DMS53 treated with DMSO at 0.1 percent for 48 hours (cell line): ENCODE measurements around the gene OR6J1.
A peak's percentile ranks its signal among the peaks of the same experiment; 100 is the strongest.
"Not testable (repeated sequence)": the region's sequence is repeated elsewhere in the genome, so short reads cannot be mapped to it uniquely, and the experiment has no call there.

Source experiments
- DNase-seq: peaks from one replicate; lab custom pipeline; 2025; ENCODE audit not compliant: unreplicated experiment; lab: John Stamatoyannopoulos, UW

Gene OR6J1

GRCh38 chr14:22610931-22611330 is 33.2 kb downstream of the OR6J1 start:
- no peak for DNase-seq

DNA sequence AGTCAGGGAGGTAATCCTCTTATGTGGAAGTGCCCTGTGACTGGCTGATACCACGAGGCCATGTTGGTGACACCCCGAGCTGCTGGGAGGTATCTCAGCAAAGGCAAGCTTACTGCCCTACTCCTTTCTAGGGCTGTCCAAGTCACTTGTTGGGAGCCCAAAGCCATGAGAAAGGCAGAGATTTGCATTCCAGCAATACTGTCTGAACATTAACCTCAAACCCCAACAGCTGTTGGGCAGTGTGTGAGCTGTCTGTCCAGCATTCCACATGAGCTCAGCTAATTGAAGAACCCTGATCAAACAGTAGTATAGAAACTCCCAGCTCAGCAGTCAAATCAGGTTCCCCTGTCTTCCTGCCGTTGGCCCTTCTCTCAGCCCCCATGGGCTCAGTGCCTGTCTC is 36.9 kb downstream of the OR6J1 start:
- DNase-seq, result no peak

DNA sequence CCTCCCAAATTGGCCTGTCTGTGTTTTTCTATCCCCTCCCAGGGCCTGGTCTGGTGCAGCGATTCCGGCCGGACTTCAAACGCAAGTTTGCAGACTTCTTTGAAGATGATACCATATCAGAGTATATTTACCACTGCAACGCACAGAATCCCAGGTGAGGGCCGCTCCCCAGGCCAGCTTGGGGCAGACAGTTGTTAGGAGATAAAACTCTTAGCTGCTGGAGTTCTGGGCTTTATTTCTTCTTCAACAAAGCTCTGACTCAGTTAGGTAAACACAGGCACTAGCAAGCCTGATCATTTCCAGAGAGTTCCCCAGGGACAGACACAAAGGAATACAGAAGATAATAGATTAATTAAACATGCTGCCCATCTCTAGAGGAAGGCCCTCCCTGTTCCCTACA is 37.8 kb downstream of the OR6J1 start:
- DNase-seq, result peak; percentile 21

- no peak for DNase-seq
Measured at GRCh38 chr14:22602862-22603261, 41.3 kb downstream of the OR6J1 start.

GRCh38 chr14:22601996-22602395 is 42.2 kb downstream of the OR6J1 start:
- no peak for DNase-seq

GRCh38 chr14:22601456-22601855 is 42.7 kb downstream of the OR6J1 start:
- no peak for DNase-seq

GRCh38 chr14:22600027-22600426 is 44.1 kb downstream of the OR6J1 start:
- DNase-seq, result no peak

DNA sequence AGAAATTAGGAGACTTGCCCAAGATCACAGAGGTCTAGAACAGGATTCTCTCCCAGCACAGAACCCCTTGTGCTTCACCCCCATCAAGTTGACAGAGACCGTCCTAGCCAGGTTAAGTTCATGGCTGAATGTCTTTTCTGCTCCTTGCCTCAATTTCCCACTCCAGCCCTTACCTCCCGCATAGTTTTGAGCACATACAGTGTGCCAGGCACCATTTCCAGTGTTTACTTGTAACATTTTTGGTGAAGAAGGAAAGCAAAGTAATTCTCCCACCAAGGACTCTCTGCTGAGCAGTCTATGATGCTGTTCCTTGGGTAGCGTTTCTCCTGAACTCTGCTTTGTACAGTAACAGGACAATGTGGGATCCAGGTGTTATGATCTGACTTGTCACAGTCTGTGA is 44.8 kb downstream of the OR6J1 start:
- DNase-seq, result no peak

GRCh38 chr14:22598896-22599244 is 45.3 kb downstream of the OR6J1 start:
- DNase-seq, result peak; percentile 17

DNA sequence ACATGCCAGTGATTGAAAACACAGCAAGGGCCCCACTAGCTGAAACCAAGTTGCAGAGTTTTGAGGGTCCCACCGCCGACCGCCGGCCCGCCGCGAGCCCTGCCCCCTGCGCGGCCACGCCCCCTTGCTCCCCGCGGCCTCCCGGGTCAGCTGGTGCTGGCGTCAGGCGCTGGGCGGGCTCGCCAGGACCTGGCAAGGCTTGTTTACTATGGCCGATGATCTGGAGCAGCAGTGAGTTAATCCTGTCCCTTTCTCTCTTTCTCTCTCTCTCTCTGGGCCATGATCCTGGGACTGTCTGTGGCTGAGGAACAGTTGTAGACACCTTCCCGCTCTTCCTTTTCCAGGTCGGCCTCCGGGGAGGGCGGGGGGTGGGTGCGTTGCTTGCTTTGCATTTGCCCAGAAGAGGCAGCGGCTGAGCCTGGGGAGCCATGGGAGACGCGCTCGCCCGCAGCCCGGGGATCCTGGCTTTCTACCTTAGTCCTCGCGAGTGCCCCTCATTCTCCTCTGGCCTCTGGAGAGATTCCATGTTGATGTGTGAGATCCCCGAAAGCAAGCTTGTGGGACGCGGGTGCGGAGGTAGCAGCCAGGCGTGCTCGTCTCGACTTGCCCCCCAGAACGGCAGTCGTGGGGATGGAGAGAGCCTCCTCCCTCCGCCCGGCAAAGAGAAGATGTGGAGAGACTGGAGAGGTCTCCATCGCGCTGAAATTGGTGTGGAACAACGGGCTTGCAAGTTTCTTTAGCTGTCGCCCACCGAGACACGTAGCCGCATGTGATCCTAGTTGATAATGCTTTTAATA is 45.9 kb downstream of the OR6J1 start, which contains the start of gene ABHD4:
Gene ABHD4 (plus strand): TSS at position 202 of the 797 bp plus-strand sequence. CDS start 7 bp downstream, at position 209.
- DNase-seq, result peak; percentile 15

DNA sequence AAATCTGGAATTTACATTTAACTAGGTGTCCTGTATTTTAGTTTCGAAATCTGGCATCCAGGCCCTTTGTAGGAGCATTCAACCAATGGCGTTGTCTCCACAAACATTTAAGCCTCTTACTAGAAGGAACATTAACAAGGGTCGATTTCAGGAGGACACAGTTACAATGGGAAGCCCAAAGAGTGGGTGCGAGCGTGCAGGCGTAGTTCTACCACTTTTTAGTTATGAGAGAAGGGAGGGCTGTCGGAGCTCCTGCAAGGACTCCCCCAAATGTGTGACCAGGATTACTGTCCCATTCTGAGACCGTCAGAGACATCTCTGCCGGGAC is 46.4 kb downstream of the OR6J1 start:
- no peak for DNase-seq

DNA sequence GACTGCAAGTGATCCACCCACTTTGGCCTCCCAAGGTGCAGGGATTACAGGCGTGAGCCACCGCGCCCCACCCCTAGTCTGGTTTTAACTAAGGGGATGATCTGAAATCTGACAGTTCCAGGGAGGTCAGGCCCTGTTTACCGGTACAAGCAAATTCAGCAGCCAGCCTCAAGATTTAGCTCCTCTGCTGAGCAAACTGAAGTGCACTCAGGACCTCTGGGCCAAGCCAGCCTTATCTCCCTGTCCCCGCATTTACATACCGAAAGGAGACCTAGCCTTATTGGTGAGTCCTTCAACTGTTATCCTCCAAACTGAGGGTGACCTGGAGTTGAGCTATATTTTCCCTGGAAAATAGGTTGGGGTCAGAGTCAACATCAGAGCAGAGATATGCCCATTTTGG is 46.9 kb downstream of the OR6J1 start:
- no peak for DNase-seq

GRCh38 chr14:22596354-22596879 is 47.7 kb downstream of the OR6J1 start:
- DNase-seq, result no peak

DNA sequence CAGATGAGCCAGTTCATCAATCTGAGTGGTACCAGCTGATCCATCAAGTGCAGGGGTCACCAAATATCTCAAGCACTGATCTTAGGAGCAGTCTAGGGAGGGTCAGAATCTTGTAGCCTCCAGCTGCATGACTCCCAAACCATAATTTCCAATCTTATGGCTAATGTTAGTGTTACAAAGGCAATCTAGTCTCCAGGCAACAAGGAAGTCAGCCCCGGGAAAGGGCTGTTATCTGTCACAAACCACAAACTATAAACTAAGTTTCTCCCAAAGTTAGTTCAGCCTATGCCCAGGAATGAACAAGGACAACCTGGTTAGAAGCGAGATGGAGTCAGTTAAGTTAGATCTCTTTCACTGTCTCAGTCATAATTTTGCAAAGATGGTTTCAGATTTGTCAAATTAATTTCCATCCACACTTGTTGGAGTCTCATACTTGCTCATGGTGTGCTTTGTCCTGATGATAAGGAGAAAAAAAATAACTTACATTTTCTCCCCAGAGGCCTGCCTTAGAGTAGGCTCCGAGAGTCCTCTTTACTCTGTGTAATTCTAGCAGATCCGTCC is 49.9 kb downstream of the OR6J1 start:
- no peak for DNase-seq

- no peak for DNase-seq
Measured at GRCh38 chr14:22593601-22594000, 50.6 kb downstream of the OR6J1 start.

DNA sequence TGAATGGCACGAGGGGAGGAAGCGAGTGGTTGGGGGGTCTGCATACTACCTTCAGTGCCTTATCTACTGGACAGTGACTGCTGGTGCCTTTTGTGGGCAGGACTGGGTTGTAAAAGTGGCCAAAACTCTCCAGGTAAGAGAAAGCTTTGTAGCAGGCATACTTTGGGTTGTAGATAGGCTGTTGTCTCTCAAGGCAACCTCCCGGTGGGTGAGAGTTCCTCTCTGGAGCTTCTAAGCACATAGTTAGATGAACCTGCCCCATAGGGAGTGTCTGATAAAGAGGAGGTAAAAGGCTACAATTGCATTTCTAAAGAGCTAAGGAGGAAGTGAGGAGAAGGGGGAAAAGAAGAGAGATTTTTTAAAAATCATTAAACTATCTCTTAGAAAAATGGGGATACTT is 51.0 kb downstream of the OR6J1 start:
- no peak for DNase-seq

- DNase-seq, result peak; percentile 94
Measured at GRCh38 chr14:22589096-22589839, 54.9 kb downstream of the OR6J1 start, which contains the start of gene DAD1. DAD1 (minus strand) TSS chr14:22589224; CDS start chr14:22589157, 67 bp downstream.

DNA sequence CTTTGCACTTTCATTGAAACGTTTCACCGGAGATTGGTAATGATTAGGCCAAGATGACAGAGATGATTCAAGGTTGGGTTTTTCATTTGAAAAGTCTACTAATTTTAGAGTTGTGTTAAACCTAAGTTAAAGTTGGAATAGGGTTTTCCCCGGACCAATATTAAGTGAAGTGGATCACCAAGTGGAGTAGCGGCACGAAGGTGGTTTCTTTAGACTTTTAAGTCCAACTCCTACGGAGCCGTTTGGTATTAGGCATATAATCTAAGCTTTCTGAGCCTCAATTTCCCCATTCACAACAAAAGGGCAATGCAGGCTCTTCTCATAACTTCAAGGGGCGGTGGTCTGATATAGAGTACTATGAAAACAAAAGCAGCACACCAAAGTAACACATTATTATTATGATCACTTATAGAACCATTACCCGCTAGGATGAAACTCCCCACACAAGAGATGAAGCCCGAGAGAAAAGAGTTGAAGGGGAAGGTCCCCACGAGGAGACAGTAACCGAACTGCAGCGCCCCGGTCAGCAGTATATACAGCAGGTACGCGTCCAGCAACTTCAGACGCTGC is 55.5 kb downstream of the OR6J1 start:
- DNase-seq, result no peak

DNA sequence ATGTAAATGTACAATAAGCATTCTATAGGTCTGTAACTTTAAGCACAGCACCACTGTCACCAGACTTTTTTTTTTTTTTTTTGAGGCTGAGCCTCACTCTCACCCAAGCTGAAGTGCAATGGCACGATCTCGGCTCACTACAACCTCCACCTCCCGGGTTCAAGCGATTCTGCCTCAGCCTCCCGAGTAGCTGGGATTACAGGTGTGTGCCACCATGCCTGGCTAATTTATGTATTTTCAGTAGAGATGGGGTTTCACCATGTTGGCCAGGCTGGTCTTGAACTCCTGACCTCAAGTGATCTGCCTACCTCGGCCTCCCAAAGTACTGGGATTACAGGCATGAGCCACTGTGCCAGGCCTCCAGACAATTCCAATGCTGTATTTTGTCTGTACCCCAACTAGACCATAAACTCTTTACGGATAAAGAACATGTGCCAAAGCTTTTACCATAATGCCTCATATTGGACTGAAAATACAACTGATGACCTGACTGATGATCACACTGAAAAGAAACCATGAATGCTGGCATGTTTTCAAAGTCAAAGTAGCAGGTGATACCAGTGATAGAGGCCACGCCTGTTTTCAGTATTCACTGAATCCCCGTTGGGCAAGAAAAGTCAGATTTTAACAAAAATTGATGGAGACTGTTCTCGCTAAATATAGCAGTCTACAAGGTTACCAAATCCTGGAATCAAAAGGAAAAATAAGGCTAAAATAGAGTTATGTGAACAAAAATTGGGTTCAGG is 56.3 kb downstream of the OR6J1 start:
- not testable (repeated sequence) for DNase-seq

DNA sequence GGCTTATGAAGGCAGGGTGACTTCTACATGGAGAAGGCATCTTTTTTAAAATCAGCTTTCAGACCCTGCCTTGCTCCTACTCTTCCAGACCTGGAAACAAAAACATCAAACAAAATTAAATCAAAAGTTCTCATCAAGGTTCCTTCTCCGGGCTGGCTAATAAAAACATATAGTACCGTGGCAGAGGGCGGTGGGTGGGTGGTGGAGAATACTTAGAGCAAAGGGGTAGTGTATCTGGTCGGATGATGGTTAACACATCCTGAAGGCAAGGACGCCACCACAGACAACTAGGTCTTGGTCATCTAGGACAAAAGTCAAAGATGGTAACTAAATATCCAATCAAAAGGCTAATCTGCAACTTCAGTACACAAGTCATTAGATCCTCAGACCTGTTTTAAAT is 56.9 kb downstream of the OR6J1 start:
- no peak for DNase-seq

DNA sequence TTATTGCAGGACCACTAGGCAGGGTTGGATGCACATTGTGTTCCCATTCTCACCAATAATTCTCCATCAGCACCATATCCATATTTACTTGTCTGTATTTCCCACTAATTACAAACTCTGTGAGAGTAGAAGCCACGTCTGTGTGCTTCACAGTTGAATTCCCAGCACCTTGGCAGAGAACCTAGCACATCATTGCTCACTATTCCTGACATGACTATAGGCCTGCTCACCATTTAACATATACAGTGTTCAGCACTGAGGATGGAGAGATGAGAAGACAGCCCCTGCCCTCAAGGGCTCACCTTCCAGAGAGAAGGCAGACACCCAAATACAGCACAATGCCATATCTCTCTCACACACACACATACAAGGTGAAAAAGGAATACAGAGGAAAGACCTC is 60.2 kb downstream of the OR6J1 start:
- DNase-seq, result no peak
